SK-N-MC (cell line): ENCODE results near the gene DCTN2.

Experiments
- DNase-seq: peaks from one replicate; pipeline ENCODE4 v3.0.0-alpha.2; 2011; ENCODE audit warnings: low read depth, low spot score
- H3K27ac ChIP-seq: fragments of 200-600 bp; sonication (generic); 2 replicates; pipeline ENCODE4 v1.5.1; 2016; ENCODE audit warnings: mixed run types
- H3K36me3 ChIP-seq: fragments of 200-600 bp; sonication (generic); 2 replicates; pipeline ENCODE4 v1.6.1; 2017; ENCODE audit warnings: antibody characterized with exemption, low read length, mixed read lengths; ENCODE audit not compliant: insufficient read depth
- H3K4me3 ChIP-seq: fragments of 200-600 bp; sonication (generic); 2 replicates; pipeline ENCODE4 v1.5.1; 2016
- H3K9ac ChIP-seq: fragments of 200-600 bp; sonication (generic); 2 replicates; pipeline ENCODE4 v1.8.0; 2017; ENCODE audit warnings: mixed run types, mixed read lengths; ENCODE audit not compliant: insufficient read length
- H3K9me3 ChIP-seq: fragments of 200-600 bp; sonication (generic); 2 replicates; pipeline ENCODE4 v1.6.1; 2017; ENCODE audit warnings: low read depth, mild to moderate bottlenecking, antibody characterized with exemption, low read length, moderate library complexity, mixed read lengths
- EZH2 ChIP-seq: fragments of 200-600 bp; sonication (generic); IDR thresholded peaks from one replicate; pipeline ENCODE4 v1.6.1; 2017; ENCODE audit warnings: antibody characterized with exemption
- FOXP2 ChIP-seq: optimal IDR thresholded peaks from 2 replicates; pipeline ENCODE3; 2011; ENCODE audit warnings: mild to moderate bottlenecking, moderate library complexity; ENCODE audit not compliant: insufficient read depth; ENCODE audit errors: extremely low read length, control extremely low read depth
- POLR2AphosphoS5 ChIP-seq: IDR thresholded peaks from 2 replicates; pipeline ENCODE4 v1.6.1; 2012; ENCODE audit warnings: mild to moderate bottlenecking, low read depth, low read length, borderline replicate concordance

The DCTN2 gene

GRCh38 chr12:57553343-57554202 lies 6.6 kb upstream of the DCTN2 start:
- H3K4me3 ChIP-seq, result no peak overlapping the region

GRCh38 chr12:57552835-57553313 lies 5.9 kb upstream of the DCTN2 start:
- H3K36me3 ChIP-seq, result no peaks in the 10 kb centered on the region
- TF ChIP-seq FOXP2 (no peak), EZH2 (no peak)
- no peak overlapping the region for H3K9ac ChIP-seq
- H3K27ac ChIP-seq, result no peak overlapping the region
- DNase-seq, result no peak
- no peak overlapping the region for H3K4me3 ChIP-seq
- H3K9me3 ChIP-seq, result no peaks in the 10 kb centered on the region

More at GRCh38 chr12:57553343-57554202, 6.6 kb upstream of the DCTN2 start:
- Histone ChIP-seq H3K9ac (no peak overlapping the region), H3K36me3 (no peaks in the 10 kb centered on the region), H3K9me3 (no peaks in the 10 kb centered on the region), H3K27ac (no peak overlapping the region)
- no peak for DNase-seq
- TF ChIP-seq FOXP2 (no peak), EZH2 (no peak), POLR2AphosphoS5 (no peak)

GRCh38 chr12:57552306-57552651 lies 5.3 kb upstream of the DCTN2 start:
- TF ChIP-seq POLR2AphosphoS5 (no peak), EZH2 (no peak), FOXP2 (no peak)
- H3K36me3 ChIP-seq, result no peaks in the 10 kb centered on the region
- H3K9ac ChIP-seq, result no peak overlapping the region
- DNase-seq, result no peak
- H3K9me3 ChIP-seq, result no peaks in the 10 kb centered on the region
- H3K4me3 ChIP-seq, result no peak overlapping the region
- no peak overlapping the region for H3K27ac ChIP-seq

- TF ChIP-seq FOXP2 (no peak), EZH2 (no peak), POLR2AphosphoS5 (no peak)
- no peak overlapping the region for H3K9ac ChIP-seq
- no peaks in the 10 kb centered on the region for H3K9me3 ChIP-seq
- H3K27ac ChIP-seq, result no peak overlapping the region
- H3K36me3 ChIP-seq, result no peaks in the 10 kb centered on the region
- no peak for DNase-seq
- H3K4me3 ChIP-seq, result no peak overlapping the region
These were observed 4.8 kb upstream of the DCTN2 start for GRCh38 chr12:57551637-57552305.

GRCh38 chr12:57550641-57551549 lies 3.9 kb upstream of the DCTN2 start:
- Histone ChIP-seq H3K36me3 (no peaks in the 10 kb centered on the region), H3K9me3 (no peaks in the 10 kb centered on the region), H3K4me3 (no peak overlapping the region), H3K9ac (no peak overlapping the region), H3K27ac (no peak overlapping the region)
- TF ChIP-seq FOXP2 (no peak), POLR2AphosphoS5 (no peak), EZH2 (no peak)
- no peak for DNase-seq

GRCh38 chr12:57549909-57550640 lies 3.1 kb upstream of the DCTN2 start, which contains the start of gene KIF5A:
Gene KIF5A (plus strand): TSS chr12:57550044. CDS start chr12:57550272, 228 bp downstream.
- Histone ChIP-seq H3K9me3 (no peaks in the 10 kb centered on the region), H3K4me3 (peak within 1 kb of the TSS; percentile 68), H3K27ac (no peak within 1 kb of the TSS), H3K9ac (no peak within 1 kb of the TSS), H3K36me3 (peaks cover 3% of the 10 kb centered on the region; the same call in 1 of the 2 replicates)
- DNase-seq, result no peak
- TF ChIP-seq EZH2 (no peak), POLR2AphosphoS5 (peak; percentile 32; the same call in 1 of the 2 replicates), FOXP2 (no peak)

- Histone ChIP-seq H3K4me3 (peak overlapping the region; percentile 68), H3K27ac (no peak overlapping the region), H3K36me3 (peaks cover 7% of the 10 kb centered on the region; the same call in 1 of the 2 replicates), H3K9ac (no peak overlapping the region), H3K9me3 (no peaks in the 10 kb centered on the region)
- no peak for TF ChIP-seq POLR2AphosphoS5
- TF ChIP-seq FOXP2, result no peak
- TF ChIP-seq EZH2, result no peak
- no peak for DNase-seq
These were observed 2.4 kb upstream of the DCTN2 start for GRCh38 chr12:57549203-57549908.
